Lung (tissue), 12 donors: ENCODE measurements around the gene ACOX1. TPM values are rescaled to one million over a fixed set of nuclear protein-coding genes. Genes with fewer than 3 reads are reported as not detected.

Source experiments
- ATAC-seq: fragments of 200-7000 bp; cut with Tn5 transposase; one replicate; pipeline ENCODE4 v1.9.1; 2020; ENCODE audit warnings: moderate number of reproducible peaks; ENCODE audit not compliant: insufficient read depth, low FRiP score
- DNase-seq, 3 donors: peaks; one replicate each; pipeline ENCODE4 v3.0.0-alpha.2; 2013 to 2017
- H3K27ac ChIP-seq, 2 donors: one replicate each; pipeline ENCODE4 v1.5.1; 2013; ENCODE audit warnings: mild to moderate bottlenecking in 2 of 2, moderate library complexity in 2 of 2, control low read depth in 1 of 2, inconsistent platforms in 1 of 2, low read depth in 1 of 2, low read length in 1 of 2
- H3K27me3 ChIP-seq, 3 donors: one replicate each; pipeline ENCODE4 v1.5.1; 2013; ENCODE audit warnings: low read length in 2 of 3; ENCODE audit not compliant: control insufficient read depth in 3 of 3, insufficient read depth in 3 of 3
- H3K36me3 ChIP-seq, 4 donors: one replicate each; pipeline ENCODE4 v1.5.1; 2013; ENCODE audit warnings: low read length in 4 of 4, mild to moderate bottlenecking in 1 of 4, moderate library complexity in 1 of 4; ENCODE audit not compliant: control insufficient read depth in 4 of 4, insufficient read depth in 4 of 4
- H3K4me1 ChIP-seq, 5 donors: one replicate each; pipeline ENCODE4 v1.5.1; 2013; ENCODE audit warnings: low read length in 5 of 5, mild to moderate bottlenecking in 2 of 5, moderate library complexity in 1 of 5; ENCODE audit not compliant: control insufficient read depth in 5 of 5, insufficient read depth in 5 of 5
- H3K4me3 ChIP-seq: one replicate; pipeline ENCODE4 v1.5.1; 2013; ENCODE audit warnings: mild to moderate bottlenecking, control low read depth, moderate library complexity
- H3K9ac ChIP-seq, 2 donors: one replicate each; pipeline ENCODE4 v1.5.1; 2013; ENCODE audit warnings: low read length in 2 of 2, control low read depth in 1 of 2; ENCODE audit not compliant: insufficient read depth in 1 of 2
- H3K9me3 ChIP-seq, 4 donors: one replicate each; pipeline ENCODE4 v1.5.1; 2013; ENCODE audit warnings: low read length in 3 of 4, mild to moderate bottlenecking in 1 of 4, moderate library complexity in 1 of 4; ENCODE audit not compliant: control insufficient read depth in 4 of 4, insufficient read depth in 3 of 4
- WGBS, 2 donors: extraction: QIAGEN DNeasy Blood & Tissue Kit; methylation state at CpG; one replicate each; pipeline ENCODE4 v1.1.7; 2013; 5-methylcytosine and 5-hydroxymethylcytosine counted together
- polyA plus RNA-seq, 2 donors: library from polyadenylated mRNA; stranded (reverse); fragments of 200-250 nt; gene quantifications; one replicate each; pipeline ENCODE4 v1.2.1, GENCODE V29; 2013
- total RNA-seq, 2 donors: library from RNA; depleted of rRNA in 1 of 2; stranded (reverse); fragments of >200 nt in 1 of 2; gene quantifications; one replicate each; pipeline ENCODE4 v1.2.1, GENCODE V29; 2014 to 2021
- TF ChIP-seq, protein P1 (sequence below): IDR thresholded peaks from 2 replicates; pipeline ENCODE4 v1.5.1; 2012; ENCODE audit warnings: mild to moderate bottlenecking; ENCODE audit errors: control extremely low read depth, extremely low read depth
- donor health status: control.
- donor health status: control.
- donor health status: Bipolar disorder and iron deficiency.
- donor health status: healthy.
- donor health status: DM: yes; HTN: yes; CAD: no.

The ACOX1 gene
- total and polyA plus RNA-seq, 4 donors: 19.9 to 80.1 (median 45.9) TPM

DNA sequence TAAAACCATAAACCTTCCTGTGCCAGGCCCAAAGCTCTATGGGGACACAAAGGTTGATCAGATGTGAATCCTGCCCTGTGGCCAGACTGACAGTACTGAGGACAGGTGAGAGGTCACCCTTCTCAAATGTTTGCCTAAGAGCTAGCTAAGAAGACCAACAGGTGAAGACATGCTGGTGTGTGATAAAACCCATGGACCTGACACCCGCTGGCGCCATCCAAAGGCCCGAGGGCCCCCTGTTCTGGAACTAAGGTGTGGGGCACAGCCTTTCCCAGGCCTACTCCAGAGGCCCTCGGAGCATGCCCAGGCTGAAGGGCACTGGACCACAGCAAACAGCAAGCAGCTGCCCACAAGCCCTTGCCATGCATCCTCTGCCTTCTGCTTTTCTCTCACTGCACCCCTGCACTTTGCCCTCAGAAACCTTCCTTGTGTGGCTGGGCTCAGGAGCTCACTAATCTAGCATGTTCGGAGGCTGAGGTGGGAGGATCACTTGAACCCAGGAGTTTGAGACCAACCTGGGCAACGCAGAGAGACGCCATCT, 16.5 kb upstream of the ACOX1 start:
- no peak overlapping the region for H3K4me3 ChIP-seq
- no peak overlapping the region for H3K9ac ChIP-seq
- 95 to 98% methylated on average over 7 of the region's 7 CpGs for WGBS, 2 donors
- DNase-seq: no peak
- H3K27ac ChIP-seq: no peak overlapping the region
- no peaks in the 10 kb centered on the region for H3K27me3 ChIP-seq
- ATAC-seq: no peak
- peaks cover 0 to 6% (median 3%) of the 10 kb centered on the region in 5 donors for H3K4me1 ChIP-seq
- no peaks in the 10 kb centered on the region for H3K9me3 ChIP-seq
- TF ChIP-seq, protein P1, sequence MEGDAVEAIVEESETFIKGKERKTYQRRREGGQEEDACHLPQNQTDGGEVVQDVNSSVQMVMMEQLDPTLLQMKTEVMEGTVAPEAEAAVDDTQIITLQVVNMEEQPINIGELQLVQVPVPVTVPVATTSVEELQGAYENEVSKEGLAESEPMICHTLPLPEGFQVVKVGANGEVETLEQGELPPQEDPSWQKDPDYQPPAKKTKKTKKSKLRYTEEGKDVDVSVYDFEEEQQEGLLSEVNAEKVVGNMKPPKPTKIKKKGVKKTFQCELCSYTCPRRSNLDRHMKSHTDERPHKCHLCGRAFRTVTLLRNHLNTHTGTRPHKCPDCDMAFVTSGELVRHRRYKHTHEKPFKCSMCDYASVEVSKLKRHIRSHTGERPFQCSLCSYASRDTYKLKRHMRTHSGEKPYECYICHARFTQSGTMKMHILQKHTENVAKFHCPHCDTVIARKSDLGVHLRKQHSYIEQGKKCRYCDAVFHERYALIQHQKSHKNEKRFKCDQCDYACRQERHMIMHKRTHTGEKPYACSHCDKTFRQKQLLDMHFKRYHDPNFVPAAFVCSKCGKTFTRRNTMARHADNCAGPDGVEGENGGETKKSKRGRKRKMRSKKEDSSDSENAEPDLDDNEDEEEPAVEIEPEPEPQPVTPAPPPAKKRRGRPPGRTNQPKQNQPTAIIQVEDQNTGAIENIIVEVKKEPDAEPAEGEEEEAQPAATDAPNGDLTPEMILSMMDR: no peak
- H3K36me3 ChIP-seq: peaks cover 0 to 15% (median 5%) of the 10 kb centered on the region in 4 donors

DNA sequence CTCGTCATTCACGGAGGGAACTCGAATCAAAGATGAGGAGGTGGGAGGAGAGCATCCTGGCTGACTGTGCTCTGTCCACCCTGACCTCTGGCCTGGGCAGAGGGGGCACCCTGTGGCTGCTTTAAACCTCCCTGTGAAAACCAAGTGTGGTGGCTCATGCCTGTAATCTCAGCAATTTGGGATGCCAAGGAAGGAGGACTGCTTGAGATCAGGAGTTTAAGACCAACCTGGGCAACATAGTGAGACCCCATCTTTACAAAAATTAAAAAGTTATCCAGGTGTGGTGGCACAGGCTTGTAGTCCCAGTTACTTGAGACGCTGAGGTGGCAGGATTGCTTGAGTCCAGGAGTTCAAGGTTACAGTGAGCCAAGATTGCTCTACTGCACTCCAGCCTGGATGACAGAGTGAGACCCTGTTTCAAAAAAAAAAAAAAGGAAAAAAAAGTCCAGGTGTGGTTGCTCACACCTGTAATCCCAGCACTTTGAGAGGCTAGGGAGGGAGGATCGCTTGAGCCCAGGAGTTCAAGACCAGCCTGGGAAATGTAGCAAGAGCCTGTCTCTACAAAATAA, 15.9 kb upstream of the ACOX1 start:
- Histone ChIP-seq H3K27me3 (no peaks in the 10 kb centered on the region), H3K9me3 (no peaks in the 10 kb centered on the region), H3K9ac (no peak overlapping the region), H3K4me1 (peaks cover 0 to 6% (median 0%) of the 10 kb centered on the region in 5 donors), H3K27ac (no peak overlapping the region), H3K4me3 (no peak overlapping the region), H3K36me3 (peaks cover 0 to 13% (median 5%) of the 10 kb centered on the region in 4 donors)
- no peak for ATAC-seq
- TF ChIP-seq, protein P1: no peak
- no peak for DNase-seq
- 92% methylated on average over 5 of the region's 5 CpGs for WGBS, 2 donors

DNA sequence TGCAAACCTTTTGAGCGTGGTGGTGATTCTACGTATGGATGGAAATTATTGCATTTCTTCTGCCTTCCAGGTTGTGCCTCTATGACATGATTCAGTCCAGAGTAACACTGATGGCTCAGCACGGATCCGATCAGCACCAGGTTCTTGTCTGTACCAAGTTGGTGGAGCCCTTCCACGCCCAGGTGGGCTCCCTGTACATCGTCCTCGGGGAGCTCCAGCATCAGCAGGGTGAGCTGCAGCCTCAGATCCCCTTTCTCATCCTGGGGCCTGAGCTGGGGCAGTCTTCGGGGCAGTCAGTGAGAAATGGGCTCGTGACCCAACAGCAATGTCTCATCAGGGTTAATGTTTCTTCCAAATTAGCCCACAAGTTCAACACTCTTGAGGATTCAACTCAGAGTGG, 12.4 kb upstream of the ACOX1 start:
- no peak for ATAC-seq
- H3K36me3 ChIP-seq: peaks cover 0 to 17% (median 8%) of the 10 kb centered on the region in 4 donors
- 93 to 95% methylated on average over 9 of the region's 9 CpGs for WGBS, 2 donors

More for the DNA sequence above, 12.4 kb upstream of the ACOX1 start:
- DNase-seq: no peak
- Histone ChIP-seq H3K9ac (no peak overlapping the region), H3K27ac (no peak overlapping the region), H3K9me3 (no peaks in the 10 kb centered on the region), H3K4me3 (no peak overlapping the region), H3K27me3 (no peaks in the 10 kb centered on the region), H3K4me1 (no peaks in the 10 kb centered on the region)
- TF ChIP-seq, protein P1: no peak
